GM18868 (cell line): ENCODE results near the gene IGFBP6.
A peak's percentile ranks its signal among the peaks of the same experiment; 100 is the strongest.
"Not testable (repeated sequence)": the region's sequence is repeated elsewhere in the genome, so short reads cannot be mapped to it uniquely, and the experiment has no call there.

Source experiments
- ATAC-seq: cut with Tn5 transposase; IDR thresholded peaks from one replicate; pipeline ENCODE4 v1.9.1; 2021; ENCODE audit warnings: mild to moderate bottlenecking, moderate library complexity; ENCODE audit not compliant: unreplicated experiment

IGFBP6 gene

DNA sequence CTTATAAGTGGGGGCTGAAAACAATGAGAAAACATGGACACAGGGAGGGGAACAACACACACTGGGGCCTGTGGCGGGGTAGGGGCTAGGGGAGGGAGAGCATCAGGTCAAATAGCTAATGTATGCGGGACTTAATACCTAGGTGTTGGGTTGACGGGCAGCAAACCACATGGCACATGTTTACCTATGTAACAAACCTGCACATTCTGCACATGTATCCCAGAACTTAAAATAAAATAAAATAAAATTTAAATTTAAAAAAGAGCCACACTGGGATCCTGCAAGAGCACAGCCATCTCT lies 1.9 kb upstream of the IGFBP6 start:
- ATAC-seq: not testable (repeated sequence)

DNA sequence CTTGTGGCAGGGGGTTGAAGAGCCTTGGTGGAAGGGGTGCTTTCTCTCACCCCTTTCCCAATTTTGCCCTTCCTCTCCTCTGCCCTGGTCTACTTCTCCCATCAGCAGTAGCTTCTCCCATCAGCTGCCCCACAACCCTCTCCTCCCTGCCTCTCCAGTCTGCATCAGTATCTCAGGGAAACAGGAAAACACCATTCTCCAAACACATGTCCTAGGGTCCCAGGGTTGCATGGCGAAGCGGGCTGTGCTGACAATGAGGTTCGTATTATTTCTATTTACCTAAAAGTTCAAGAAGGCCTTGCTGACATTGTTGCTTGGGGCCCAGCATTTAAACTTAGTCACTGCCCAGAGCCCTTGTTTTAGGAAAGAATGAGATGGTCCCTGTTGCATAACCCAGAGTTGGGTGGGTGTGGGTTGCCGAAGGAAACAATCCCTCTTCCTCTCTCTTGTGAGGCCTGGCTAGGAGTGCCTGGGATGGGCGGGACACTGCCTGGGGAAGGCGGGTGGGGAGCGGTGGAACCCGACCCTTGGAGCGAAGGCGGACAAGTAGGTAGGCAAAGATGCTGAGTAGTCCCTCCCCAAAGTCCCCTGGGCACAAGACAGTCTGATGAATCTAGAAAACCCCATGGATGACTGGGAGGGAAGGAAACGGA lies 1.3 kb upstream of the IGFBP6 start:
- no peak for ATAC-seq

DNA sequence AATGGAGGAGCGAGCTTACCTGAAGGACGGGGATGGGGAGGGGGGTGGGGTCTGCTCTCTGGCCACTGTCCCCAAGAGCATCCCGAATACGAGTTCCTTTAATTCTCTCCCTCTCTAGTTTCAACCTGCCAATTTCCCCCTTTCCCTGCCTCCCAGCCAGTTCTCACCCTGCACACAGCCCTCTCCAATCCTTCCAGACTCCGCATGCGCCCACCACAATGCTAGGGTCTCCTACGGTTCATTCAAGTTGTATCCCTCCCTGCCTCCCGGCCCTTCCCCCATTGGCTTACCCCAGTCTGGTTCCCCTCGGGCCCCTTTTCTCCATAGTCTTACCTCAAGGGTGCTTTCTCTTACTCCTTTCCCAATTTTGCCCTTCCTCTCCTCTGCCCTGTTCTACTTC lies 708 bp upstream of the IGFBP6 start:
- no peak for ATAC-seq

DNA sequence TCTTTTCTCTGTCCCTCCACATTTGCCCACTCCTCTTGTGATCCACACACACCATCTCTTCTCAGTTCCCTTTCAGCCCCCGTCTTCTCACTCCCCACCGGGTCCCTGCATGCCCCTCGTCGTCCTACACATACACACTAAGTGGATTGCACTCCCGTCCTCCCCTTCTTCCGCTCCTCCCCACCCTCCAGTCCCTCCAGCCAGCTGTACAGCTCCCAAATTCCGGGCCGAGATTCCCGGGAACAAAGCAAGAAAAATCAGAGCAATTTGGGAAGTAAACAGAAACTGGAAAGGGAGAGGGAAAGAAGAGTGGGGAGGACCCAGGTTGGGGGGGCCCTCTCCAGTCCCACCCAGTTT lies 282 bp upstream of the IGFBP6 start:
- ATAC-seq: no peak

DNA sequence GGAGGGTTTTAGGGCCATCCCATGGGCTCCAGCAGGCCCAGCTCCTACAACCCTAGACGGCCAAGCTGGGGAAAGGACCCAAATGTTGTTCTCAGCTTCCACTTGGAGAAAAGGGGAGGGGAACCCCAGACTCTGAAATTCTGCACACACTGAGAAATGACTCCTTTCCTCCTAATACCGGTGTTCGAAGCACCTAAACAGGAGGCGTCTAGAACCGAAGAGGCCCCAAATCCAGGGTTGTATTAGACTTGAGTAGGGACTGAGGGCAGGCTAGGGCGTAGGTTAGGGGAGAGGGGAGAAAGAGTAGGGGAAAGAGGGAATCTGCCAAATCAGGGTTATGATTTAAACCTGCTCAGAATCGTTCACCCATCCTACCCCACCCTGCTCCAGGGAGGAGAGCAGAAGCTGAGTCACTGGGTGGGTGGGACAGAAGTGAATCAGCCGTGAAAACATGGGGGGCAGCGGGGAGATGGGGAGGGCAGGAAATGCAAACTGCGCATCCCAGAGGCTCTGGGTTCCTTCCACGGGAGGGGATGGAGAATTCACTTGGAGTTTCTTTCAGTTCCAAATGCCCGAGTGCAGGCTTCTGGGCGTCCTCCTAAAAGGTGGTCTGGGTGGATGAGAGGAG lies 1.0 kb downstream of the IGFBP6 start:
- no peak for ATAC-seq

GRCh38 chr12:53099071-53099882 lies 1.8 kb downstream of the IGFBP6 start:
- ATAC-seq: no peak

DNA sequence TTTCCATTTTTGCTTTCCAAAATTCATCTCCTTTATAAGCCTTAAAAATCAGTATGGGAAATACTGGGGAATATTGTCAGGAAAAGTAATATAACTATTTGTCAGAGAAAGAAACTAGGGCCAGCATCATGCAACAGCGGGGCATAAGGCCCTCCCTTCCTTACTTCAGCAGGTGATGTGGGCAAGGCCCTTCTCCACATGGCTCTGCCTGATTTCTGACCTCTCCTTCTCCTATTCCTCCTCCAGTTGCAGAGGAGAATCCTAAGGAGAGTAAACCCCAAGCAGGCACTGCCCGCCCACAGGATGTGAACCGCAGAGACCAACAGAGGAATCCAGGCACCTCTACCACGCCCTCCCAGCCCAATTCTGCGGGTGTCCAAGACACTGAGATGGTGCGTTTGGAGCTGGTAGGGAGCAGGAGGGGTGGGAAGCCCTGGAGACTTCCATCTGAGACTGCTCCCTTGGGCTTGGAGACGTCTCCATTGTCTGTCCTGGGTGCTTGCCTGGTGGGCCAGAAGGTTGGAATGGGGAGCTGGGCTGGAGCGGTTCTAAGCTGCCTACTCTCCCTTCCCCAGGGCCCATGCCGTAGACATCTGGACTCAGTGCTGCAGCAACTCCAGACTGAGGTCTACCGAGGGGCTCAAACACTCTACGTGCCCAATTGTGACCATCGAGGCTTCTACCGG lies 3.1 kb downstream of the IGFBP6 start:
- ATAC-seq: no peak

DNA sequence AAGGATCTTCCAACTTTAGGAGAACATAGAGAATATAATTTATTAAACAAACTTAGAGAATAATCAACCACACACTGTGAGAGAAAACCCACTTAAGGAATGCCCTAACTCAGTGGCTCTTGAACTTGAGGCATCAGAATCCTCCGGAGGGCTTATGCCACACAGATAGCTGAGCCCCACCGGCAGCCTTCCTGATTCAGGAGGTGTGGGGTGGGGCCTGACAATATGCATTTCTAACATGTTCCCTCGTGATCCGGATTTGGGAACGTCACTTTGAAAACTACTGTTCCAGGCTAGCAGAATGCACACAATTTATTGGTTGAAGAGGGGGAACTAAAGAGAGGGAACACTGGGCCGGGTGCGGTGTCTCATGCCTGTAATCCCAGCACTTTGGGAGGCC lies 3.8 kb downstream of the IGFBP6 start:
- no peak for ATAC-seq

- no peak for ATAC-seq
Observed at GRCh38 chr12:53101931-53102781, 4.7 kb downstream of the IGFBP6 start.

DNA sequence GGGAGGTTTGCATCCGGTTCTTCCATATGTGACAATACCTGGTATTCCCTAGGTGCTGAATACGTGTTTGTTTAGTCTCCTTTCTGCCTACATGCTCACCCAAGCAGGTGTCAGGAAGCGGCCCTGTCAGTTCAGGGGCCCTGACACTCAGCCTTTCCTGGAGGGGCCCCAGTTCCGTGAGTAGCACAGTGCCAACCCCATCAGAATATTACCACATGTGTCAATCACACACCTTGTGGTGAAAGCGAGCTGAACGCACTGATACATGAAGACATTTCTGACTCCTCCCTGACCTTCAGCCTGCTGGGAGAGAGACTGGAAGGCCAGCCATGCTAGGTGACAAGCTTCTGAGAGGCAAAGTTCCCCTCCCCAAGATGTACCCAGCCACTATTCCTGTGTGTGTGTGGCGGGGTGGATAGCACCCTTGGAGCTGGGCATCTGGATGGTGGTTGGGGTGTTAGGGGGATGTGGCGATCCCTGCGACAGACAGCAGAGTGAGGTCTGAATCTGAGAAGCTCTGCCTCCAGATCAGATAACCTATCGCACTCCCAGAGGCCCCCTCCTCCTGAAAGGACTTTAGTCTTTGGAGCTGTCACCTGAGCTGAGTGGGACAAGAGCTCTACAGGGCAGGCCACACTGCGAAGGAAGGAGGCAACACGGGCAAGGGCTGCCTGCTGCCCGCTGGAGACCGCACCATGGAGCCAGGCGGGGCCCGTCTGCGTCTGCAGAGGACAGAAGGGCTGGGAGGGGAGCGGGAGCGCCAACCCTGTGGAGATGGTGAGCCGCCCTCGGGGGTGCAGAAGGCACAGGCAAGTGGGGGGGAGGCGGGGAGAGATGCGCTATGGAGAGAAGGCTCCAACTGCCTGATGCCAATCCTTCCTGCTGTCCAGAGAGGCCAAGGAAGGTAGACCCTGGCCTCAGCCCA lies 5.7 kb downstream of the IGFBP6 start, which contains the start of gene SOAT2:
TSS of gene SOAT2 (plus strand) at position 604 of the 925 bp plus-strand sequence. CDS start at position 696, 92 bp downstream.
- peak; percentile 43 for ATAC-seq

GRCh38 chr12:53103860-53104305 lies 6.4 kb downstream of the IGFBP6 start:
- ATAC-seq: no peak

- ATAC-seq: no peak
Observed at GRCh38 chr12:53105256-53105655, 7.8 kb downstream of the IGFBP6 start.

DNA sequence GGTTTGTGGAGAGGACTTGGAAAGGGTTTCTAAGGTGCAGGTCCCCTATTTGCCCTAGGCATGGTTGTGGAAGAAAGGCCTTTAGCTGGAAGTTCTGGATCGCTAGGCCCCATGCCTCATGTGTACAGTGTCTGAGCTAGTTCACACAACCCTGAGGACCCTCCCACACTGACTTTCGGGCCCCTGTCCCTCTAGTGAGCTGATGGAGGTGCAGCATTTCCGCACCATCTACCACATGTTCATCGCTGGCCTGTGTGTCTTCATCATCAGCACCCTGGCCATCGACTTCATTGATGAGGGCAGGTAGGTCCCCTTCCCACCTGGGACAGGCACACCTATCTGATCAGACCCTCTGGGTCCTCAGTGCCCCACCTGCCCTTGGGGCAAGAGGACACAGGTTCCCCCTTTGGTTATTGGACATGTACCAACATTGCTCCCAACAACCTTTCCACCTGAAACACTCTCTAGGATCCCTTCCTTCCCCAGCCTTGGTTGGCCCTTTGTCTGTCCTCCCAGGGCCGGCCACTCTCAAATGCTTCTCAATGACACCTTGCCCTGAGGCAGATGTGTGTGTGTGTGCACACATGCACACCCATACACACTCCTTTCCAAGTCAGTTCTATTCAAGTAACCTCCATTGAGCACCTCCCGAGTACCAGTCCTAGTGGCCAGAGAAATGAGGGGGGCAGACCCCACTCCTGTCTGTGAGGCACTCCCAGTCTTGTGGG lies 8.4 kb downstream of the IGFBP6 start:
- no peak for ATAC-seq

DNA sequence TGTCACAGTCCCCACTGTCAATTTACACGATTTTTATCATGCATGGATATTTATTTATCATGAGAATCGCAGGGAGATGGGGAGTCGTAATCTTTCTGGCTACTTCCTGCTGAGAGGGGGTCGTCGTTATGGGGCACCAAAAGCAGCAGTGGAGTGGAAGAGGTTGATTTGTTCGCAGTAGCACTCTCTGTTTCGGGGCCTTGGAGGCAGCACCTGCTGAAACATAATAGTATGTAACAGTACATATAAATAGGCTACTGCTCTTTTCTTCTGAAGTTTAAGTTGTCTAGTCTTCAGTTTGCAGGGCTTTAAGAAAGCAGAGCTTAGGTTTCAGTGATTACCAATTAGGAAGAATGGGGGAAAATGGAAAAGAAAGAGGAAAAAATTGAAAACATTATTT lies 9.7 kb downstream of the IGFBP6 start:
- ATAC-seq: no peak

DNA sequence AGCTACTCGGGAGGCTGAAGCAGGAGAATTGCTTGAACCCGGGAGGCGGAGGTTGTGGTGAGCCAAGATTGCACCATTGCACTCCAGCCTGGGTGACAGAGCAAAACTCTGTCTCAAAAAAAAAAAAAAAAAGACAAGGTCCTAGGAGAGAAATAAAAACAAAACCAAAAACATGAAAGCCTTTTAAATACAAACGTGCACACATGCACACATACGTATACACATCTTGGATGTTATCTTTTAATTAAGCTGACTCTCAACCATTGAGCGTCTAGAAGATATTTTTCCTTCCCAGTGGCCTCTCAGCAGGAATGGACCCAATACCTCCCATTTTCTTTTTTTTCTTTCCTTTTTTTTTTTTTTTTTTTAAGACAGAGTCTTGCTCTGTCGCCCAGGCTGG lies 15.0 kb downstream of the IGFBP6 start:
- ATAC-seq: not testable (repeated sequence)

DNA sequence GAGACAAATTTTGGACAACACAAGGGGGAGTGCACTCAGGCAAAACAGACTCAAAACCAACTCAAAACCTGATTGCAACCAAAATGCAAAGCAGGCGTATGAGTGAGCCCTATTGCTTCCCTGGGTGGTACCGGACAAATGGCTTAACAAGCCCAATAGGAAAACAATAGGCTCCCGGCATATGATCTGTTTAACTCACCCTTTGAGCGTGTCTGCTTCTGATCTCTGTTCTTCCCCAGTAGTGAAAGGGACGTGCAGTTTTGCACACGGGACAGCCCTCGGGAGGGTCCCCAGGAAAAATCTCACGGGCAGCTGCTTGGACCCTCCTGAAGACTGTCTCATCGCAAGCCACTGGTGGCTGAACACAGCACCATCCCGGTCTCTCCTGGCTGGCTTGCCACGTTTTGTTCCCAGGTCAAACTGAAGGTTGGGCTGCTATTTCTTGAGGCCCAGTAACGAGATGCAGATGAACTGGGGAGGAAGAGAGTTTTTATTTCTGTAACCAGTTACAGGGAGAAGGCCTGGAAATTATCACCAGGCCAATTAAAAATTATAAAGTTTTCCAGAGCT lies 15.8 kb downstream of the IGFBP6 start:
- ATAC-seq: no peak

DNA sequence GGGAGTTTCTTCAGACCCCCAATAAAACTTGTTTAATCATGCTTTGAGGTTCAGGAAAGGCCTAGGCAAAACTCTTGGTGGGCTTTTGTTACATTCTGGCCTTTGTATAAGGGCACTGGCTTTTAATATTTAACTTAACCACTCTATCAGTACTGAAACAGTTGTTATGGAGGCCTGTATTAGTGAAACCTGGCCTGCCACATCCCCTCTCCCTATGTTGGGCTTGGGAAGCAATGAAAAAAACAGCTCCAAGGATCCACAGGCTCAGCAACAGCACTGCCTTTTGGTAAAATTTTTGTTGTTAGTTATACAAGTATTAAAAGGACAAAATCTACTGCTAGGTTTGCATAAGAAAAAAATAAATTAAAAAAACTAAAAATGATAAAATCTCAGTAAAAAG lies 16.5 kb downstream of the IGFBP6 start:
- ATAC-seq: no peak

- no peak for ATAC-seq
Observed at GRCh38 chr12:53115112-53115890, 17.8 kb downstream of the IGFBP6 start.
